ENCODE results near the gene PPP2R2C.

PPP2R2C gene

GRCh38 chr4:6494431-6495295, 22.2 kb upstream of the PPP2R2C start:
- DNase-seq (ENCODE audit: low read depth), result no peak

- DNase-seq (ENCODE audit: low read depth), result no peak
These were observed 21.4 kb upstream of the PPP2R2C start for GRCh38 chr4:6493658-6494304.

GRCh38 chr4:6492861-6493657, 20.6 kb upstream of the PPP2R2C start:
- no peak for DNase-seq (ENCODE audit: low read depth)

GRCh38 chr4:6492027-6492590, 19.7 kb upstream of the PPP2R2C start:
- no peak for DNase-seq (ENCODE audit: low read depth)

GRCh38 chr4:6491235-6491634, 18.8 kb upstream of the PPP2R2C start:
- DNase-seq (ENCODE audit: low read depth), result no peak

GRCh38 chr4:6489927-6490326, 17.5 kb upstream of the PPP2R2C start:
- no peak for DNase-seq (ENCODE audit: low read depth)

- no peak for DNase-seq (ENCODE audit: low read depth)
These were observed 15.1 kb upstream of the PPP2R2C start for GRCh38 chr4:6487466-6487865.

- no peak for DNase-seq (ENCODE audit: low read depth)
These were observed 8.2 kb upstream of the PPP2R2C start for GRCh38 chr4:6480534-6481088.

GRCh38 chr4:6478546-6479220, 6.3 kb upstream of the PPP2R2C start:
- DNase-seq (ENCODE audit: low read depth), result no peak

GRCh38 chr4:6476893-6477292, 4.5 kb upstream of the PPP2R2C start:
- no peak for DNase-seq (ENCODE audit: low read depth)

- DNase-seq (ENCODE audit: low read depth), result no peak
These were observed 3.1 kb upstream of the PPP2R2C start for GRCh38 chr4:6475492-6476020.

- no peak for DNase-seq (ENCODE audit: low read depth)
These were observed 2.5 kb upstream of the PPP2R2C start for GRCh38 chr4:6474705-6475457.

GRCh38 chr4:6474053-6474568, 1.7 kb upstream of the PPP2R2C start:
- DNase-seq (ENCODE audit: low read depth), result no peak

GRCh38 chr4:6473264-6474052, 1.0 kb upstream of the PPP2R2C start:
- DNase-seq (ENCODE audit: low read depth), result no peak

- no peak for DNase-seq (ENCODE audit: low read depth)
These were observed 417 bp downstream of the PPP2R2C start for GRCh38 chr4:6472008-6472386.

- no peak for DNase-seq (ENCODE audit: low read depth)
These were observed 957 bp downstream of the PPP2R2C start for GRCh38 chr4:6471307-6472007.

GRCh38 chr4:6470502-6471306, 1.7 kb downstream of the PPP2R2C start:
- no peak for DNase-seq (ENCODE audit: low read depth)

Data from activated T-cell treated with anti-CD3 and anti-CD28 coated beads for 24 hours (primary cell).